Ovary (tissue), 9 donors: ENCODE measurements around the gene TNFSF12. TPM values are rescaled to one million over a fixed set of nuclear protein-coding genes. Genes with fewer than 3 reads are reported as not detected.

ENCODE experiments used
- DNase-seq, 5 donors: peaks; one replicate each; pipeline ENCODE4 v3.0.0-alpha.2; 2019 to 2020
- H3K27ac ChIP-seq, 2 donors: fragments of 200-600 bp; one replicate each; pipeline versions ENCODE4 v1.5.1 to v1.8.0; 2019 to 2022
- H3K27me3 ChIP-seq: fragments of 200-600 bp; one replicate; pipeline ENCODE4 v1.8.0; 2022
- H3K36me3 ChIP-seq: fragments of 200-600 bp; sonication (generic); one replicate; pipeline ENCODE4 v1.5.1; 2019
- H3K4me1 ChIP-seq: one replicate; pipeline ENCODE4 v1.8.1; 2013; ENCODE audit warnings: mild to moderate bottlenecking, moderate library complexity; ENCODE audit not compliant: insufficient read depth
- H3K4me3 ChIP-seq: fragments of 200-600 bp; sonication (generic); one replicate; pipeline ENCODE4 v1.5.1; 2017
- H3K9me3 ChIP-seq, 2 donors: fragments of 200-600 bp in 1 of 2; sonication (generic) in 1 of 2; one replicate each; pipeline versions ENCODE4 v1.5.1 to v1.8.1; 2013 to 2019; ENCODE audit warnings: mild to moderate bottlenecking in 1 of 2, moderate library complexity in 1 of 2
- EP300 ChIP-seq: sonication (generic); formaldehyde crosslinking; IDR thresholded peaks from one replicate; pipeline ENCODE4 v1.6.1; 2017; ENCODE audit warnings: antibody characterized with exemption
- POLR2A ChIP-seq: fragments of 450-650 bp; IDR thresholded peaks from one replicate; pipeline ENCODE4 v1.6.1; 2017; ENCODE audit warnings: antibody characterized with exemption, mild to moderate bottlenecking, moderate library complexity
- whole genome bisulfite sequencing, 3 donors: extraction: QIAGEN DNeasy Blood & Tissue Kit in 1 of 3; methylation state at CpG; one replicate each; pipeline versions ENCODE4 v1.1.5 to v1.1.7; 2013 to 2017; 5-methylcytosine and 5-hydroxymethylcytosine counted together
- intact Hi-C, 4 donors: fragments of 100-400 bp; cut with DNase I; formaldehyde crosslinking; loops; one replicate each; pipeline versions ENCODE4 v1.11.0 to v1.15.1; 2022 to 2023
- polyA plus RNA-seq, 2 donors: library from polyadenylated mRNA; stranded (reverse); fragments of 200-250 nt in 1 of 2; fragments of 350-450 nt in 1 of 2; fragmentation: Illumina TruSeq in 1 of 2; extraction: RNeasy Lipid Tissue Mini Kit (QIAGEN cat#74804) in 1 of 2; gene quantifications; one replicate each; pipeline ENCODE4 v1.2.3, GENCODE V29; 2013 to 2014
- total RNA-seq, 7 donors: library from RNA; depleted of rRNA in 2 of 7; stranded (reverse); fragments of >200 nt in 2 of 7; fragmentation: NEBNext Ultra II Directional in 3 of 7; extraction: Animal tissue kit (Norgen Biotek cat#: 25700) in 3 of 7; gene quantifications; one replicate each; pipeline versions ENCODE4 v1.1.0 to v1.2.4, GENCODE V29; 2016 to 2023
- TF ChIP-seq, protein P1 (sequence below), 3 donors: fragments of 450-650 bp in 2 of 3; fragments of 200-600 bp in 1 of 3; IDR thresholded peaks; one replicate each; pipeline versions ENCODE4 v1.5.1 to v1.8.0; 2016 to 2022; ENCODE audit warnings: antibody characterized with exemption in 3 of 3, mild to moderate bottlenecking in 1 of 3
- donor health status: DM: no; HTN: no; CAD: no; lungs with moderate emphysema.
- donor health status: DM: no; HTN: no; CAD: no.
- donor health status: Bipolar disorder and iron deficiency.
- donor health status: DM: yes; HTN: yes; CAD: no.
- donor health status: DM: no; HTN: no; CAD: no.
- donor health status: DM: yes; HTN: yes; CAD: no.

The TNFSF12 gene
- total and polyA plus RNA-seq, 9 donors = 26.6 to 78.3 (median 59.6) TPM

DNA sequence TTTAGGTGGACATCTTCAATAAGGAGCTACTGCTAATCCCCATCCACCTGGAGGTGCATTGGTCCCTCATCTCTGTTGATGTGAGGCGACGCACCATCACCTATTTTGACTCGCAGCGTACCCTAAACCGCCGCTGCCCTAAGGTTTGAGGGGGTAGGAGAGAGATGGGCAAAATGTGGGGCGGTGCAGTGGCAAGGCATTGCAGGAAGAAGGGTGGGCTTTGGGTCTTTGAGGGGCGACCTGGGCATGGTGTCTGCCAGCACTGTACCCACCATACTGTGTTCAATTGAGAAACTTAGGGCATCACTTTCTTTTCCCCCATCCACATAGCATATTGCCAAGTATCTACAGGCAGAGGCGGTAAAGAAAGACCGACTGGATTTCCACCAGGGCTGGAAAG lies 21.5 kb downstream of the TNFSF12 start:
- no peak for DNase-seq
- Histone ChIP-seq H3K36me3 (no peaks in the 10 kb centered on the region), H3K4me1 (peaks cover 3% of the 10 kb centered on the region), H3K9me3 (no peaks in the 10 kb centered on the region), H3K27me3 (no peaks in the 10 kb centered on the region), H3K27ac (no peak overlapping the region), H3K4me3 (no peak overlapping the region)
- TF ChIP-seq, protein P1, sequence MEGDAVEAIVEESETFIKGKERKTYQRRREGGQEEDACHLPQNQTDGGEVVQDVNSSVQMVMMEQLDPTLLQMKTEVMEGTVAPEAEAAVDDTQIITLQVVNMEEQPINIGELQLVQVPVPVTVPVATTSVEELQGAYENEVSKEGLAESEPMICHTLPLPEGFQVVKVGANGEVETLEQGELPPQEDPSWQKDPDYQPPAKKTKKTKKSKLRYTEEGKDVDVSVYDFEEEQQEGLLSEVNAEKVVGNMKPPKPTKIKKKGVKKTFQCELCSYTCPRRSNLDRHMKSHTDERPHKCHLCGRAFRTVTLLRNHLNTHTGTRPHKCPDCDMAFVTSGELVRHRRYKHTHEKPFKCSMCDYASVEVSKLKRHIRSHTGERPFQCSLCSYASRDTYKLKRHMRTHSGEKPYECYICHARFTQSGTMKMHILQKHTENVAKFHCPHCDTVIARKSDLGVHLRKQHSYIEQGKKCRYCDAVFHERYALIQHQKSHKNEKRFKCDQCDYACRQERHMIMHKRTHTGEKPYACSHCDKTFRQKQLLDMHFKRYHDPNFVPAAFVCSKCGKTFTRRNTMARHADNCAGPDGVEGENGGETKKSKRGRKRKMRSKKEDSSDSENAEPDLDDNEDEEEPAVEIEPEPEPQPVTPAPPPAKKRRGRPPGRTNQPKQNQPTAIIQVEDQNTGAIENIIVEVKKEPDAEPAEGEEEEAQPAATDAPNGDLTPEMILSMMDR (IDR thresholded peaks at IDR 0.05) = no peak
- no peak for TF ChIP-seq EP300
- TF ChIP-seq POLR2A = no peak
- 91 to 94% (median 92%) methylated on average over 10 of the region's 10 CpGs for WGBS, 3 donors
- intact Hi-C loops = loop anchor here in 1 of 4 donors (5.0 kb wide), 2 partner anchors 117 to 263 kb away; partner anchors contain the start of genes EIF5A, TP53 and WRAP53

DNA sequence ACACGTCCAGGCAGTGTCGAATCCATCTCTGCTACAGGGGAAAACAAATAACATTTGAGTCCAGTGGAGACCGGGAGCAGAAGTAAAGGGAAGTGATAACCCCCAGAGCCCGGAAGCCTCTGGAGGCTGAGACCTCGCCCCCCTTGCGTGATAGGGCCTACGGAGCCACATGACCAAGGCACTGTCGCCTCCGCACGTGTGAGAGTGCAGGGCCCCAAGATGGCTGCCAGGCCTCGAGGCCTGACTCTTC lies 23.4 kb downstream of the TNFSF12 start:
- TF ChIP-seq EP300 = no peak
- intact Hi-C loops = loop anchor here in 1 of 4 donors (5.0 kb wide), 2 partner anchors 115 to 265 kb away; partner anchors contain the start of genes EIF5A, TP53 and WRAP53
- H3K36me3 ChIP-seq = no peaks in the 10 kb centered on the region
- H3K4me1 ChIP-seq = peaks cover 3% of the 10 kb centered on the region
- no peaks in the 10 kb centered on the region for H3K9me3 ChIP-seq
- H3K27ac ChIP-seq = peak overlapping the region; percentile 44 to 94
- no peak for DNase-seq
- no peaks in the 10 kb centered on the region for H3K27me3 ChIP-seq
- 0 to 1% (median 0%) methylated on average over 11 of the region's 11 CpGs for WGBS, 3 donors
- H3K4me3 ChIP-seq = peak overlapping the region; percentile 37

DNA sequence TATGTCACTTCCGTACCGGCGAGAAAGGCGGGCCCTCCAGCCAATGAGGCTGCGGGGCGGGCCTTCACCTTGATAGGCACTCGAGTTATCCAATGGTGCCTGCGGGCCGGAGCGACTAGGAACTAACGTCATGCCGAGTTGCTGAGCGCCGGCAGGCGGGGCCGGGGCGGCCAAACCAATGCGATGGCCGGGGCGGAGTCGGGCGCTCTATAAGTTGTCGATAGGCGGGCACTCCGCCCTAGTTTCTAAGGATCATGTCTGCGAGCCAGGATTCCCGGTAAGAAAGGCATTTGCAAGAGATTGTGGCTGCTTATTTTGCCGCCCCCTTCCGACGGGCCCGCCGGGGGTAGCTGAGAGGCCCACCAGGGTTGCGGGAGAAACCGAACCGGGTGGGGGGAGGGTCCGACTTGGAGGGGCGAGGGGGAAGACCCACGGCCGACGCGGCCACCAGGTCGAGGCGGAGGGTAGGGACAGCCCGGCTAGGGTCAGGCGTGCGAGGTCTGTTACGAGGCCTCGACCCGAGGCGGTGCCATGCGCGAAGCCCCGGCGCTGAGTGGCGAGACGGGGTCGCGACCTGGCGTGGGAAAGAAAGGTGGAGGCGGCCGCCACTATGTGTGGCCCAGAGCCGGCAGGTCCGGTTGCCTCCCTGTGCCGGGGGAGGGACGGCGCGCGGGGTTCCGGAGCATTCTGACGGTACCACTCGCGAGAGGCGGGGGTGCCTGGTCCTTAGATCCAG lies 23.9 kb downstream of the TNFSF12 start:
- H3K4me3 ChIP-seq = peak overlapping the region; percentile 100
- peaks cover 3% of the 10 kb centered on the region for H3K4me1 ChIP-seq
- TF ChIP-seq POLR2A (peak; percentile 96), EP300 (peak; percentile 74)
- TF ChIP-seq, protein P1 (IDR thresholded peaks at IDR 0.05) = peak in 1 of 3 donors; percentile 37
- intact Hi-C loops = loop anchor here in 1 of 4 donors (5.0 kb wide), 2 partner anchors 115 to 265 kb away; partner anchors contain the start of genes EIF5A, TP53 and WRAP53
- WGBS, 3 donors = 0 to 1% (median 1%) methylated on average over 58 to 73 of the region's 73 CpGs
- H3K36me3 ChIP-seq = no peaks in the 10 kb centered on the region
- DNase-seq = peak; percentile 99 to 100 (median 100)
- H3K9me3 ChIP-seq = no peaks in the 10 kb centered on the region
- H3K27ac ChIP-seq = peak overlapping the region; percentile 94 to 97
- no peaks in the 10 kb centered on the region for H3K27me3 ChIP-seq

DNA sequence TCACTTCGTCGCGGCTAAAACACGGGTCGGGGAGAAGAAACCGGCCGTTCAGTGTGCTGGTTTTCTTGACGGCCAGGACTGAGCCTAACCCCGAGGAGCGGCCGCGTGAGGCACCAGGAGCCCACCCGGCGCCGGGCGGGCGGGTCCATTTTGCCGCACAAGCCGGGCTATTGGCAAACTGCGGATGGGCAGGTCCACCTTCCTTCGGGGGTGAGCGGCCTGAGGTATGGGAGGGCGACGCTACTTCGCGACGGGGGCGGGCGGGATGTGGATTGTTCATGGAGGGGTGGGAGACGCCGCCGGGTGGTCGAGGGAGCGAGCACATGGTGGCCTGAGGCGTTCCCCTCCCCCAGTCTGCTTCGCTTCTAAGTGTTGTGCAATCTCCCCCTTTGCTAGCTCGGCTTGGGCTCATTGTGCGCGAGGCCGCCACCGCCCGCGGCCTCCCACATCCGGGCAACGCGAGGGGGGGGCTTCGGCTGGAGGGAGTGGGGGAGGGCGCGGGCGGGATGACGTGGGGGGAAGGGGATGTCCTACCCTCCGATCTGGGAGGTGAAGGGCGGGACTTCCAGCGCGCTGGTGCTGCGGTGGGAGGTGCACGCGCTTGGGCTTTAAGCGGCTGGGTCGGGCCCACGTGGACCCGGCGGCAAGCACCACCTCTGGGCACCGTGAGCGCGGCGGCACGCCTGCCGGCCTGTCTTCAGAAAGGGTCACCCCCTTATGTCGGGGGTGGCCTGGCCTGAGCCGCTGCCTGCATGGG lies 24.6 kb downstream of the TNFSF12 start:
- 0 to 1% (median 0%) methylated on average over 49 to 71 of the region's 71 CpGs for WGBS, 3 donors
- peaks cover 3% of the 10 kb centered on the region for H3K4me1 ChIP-seq
- H3K36me3 ChIP-seq = no peaks in the 10 kb centered on the region
- no peaks in the 10 kb centered on the region for H3K27me3 ChIP-seq
- peak overlapping the region; percentile 94 to 97 for H3K27ac ChIP-seq
- peak; percentile 89 to 92 (median 91) for DNase-seq
- peak overlapping the region; percentile 100 for H3K4me3 ChIP-seq
- intact Hi-C loops = loop anchor here in 1 of 4 donors (5.0 kb wide), 2 partner anchors 114 to 266 kb away; partner anchors contain the start of genes EIF5A, TP53 and WRAP53
- TF ChIP-seq, protein P1 (IDR thresholded peaks at IDR 0.05) = no peak
- TF ChIP-seq EP300 = peak; percentile 65
- peak; percentile 16 for TF ChIP-seq POLR2A
- no peaks in the 10 kb centered on the region for H3K9me3 ChIP-seq
